Measurements from ENCODE around the gene ZNF367.
"Not testable (repeated sequence)": the region's sequence is repeated elsewhere in the genome, so short reads cannot be mapped to it uniquely, and the experiment has no call there.

DNA sequence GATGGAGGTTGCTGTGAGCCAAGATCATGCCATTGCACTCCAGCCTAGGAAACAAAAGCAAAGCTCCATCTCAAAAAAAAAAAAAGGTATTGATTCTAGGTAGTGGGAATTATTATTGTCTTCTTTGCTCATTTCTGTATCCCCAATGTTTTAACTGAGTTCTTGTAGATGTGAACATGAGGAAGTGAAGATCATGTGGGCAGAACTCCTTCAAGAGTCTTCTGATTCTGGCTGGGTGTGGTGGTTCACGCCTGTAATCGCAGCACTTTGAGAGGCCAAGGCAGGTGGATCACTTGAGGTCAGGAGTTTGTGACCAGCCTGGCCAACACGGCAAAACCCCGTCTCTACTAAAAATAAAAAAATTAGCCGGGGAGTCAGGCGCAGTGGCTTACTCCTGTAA, 42.7 kb downstream of the ZNF367 start:
- TF ChIP-seq POLR2A (IDR thresholded peaks at IDR 0.05), result not testable (repeated sequence)
- TF ChIP-seq, protein P1, sequence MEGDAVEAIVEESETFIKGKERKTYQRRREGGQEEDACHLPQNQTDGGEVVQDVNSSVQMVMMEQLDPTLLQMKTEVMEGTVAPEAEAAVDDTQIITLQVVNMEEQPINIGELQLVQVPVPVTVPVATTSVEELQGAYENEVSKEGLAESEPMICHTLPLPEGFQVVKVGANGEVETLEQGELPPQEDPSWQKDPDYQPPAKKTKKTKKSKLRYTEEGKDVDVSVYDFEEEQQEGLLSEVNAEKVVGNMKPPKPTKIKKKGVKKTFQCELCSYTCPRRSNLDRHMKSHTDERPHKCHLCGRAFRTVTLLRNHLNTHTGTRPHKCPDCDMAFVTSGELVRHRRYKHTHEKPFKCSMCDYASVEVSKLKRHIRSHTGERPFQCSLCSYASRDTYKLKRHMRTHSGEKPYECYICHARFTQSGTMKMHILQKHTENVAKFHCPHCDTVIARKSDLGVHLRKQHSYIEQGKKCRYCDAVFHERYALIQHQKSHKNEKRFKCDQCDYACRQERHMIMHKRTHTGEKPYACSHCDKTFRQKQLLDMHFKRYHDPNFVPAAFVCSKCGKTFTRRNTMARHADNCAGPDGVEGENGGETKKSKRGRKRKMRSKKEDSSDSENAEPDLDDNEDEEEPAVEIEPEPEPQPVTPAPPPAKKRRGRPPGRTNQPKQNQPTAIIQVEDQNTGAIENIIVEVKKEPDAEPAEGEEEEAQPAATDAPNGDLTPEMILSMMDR (IDR thresholded peaks at IDR 0.05), result not testable (repeated sequence)

All from body of pancreas (tissue), 4 donors.